Spleen (tissue), 11 donors: ENCODE data around the gene PDE4D. TPM values are rescaled to one million over a fixed set of nuclear protein-coding genes. Genes with fewer than 3 reads are reported as not detected.

ENCODE experiments used
- DNase-seq: peaks from one replicate; pipeline ENCODE4 v3.0.0-alpha.2; 2020
- H3K27ac ChIP-seq, 8 donors: fragments of 200-600 bp; sonication (generic) in 7 of 8; 1 replicate in 4 of 8; 2 replicates in 4 of 8; pipeline versions ENCODE4 v1.5.0 to v1.8.0; 2016 to 2021; ENCODE audit warnings: inconsistent platforms in 4 of 8, mild to moderate bottlenecking in 4 of 8, moderate library complexity in 1 of 8
- H3K27me3 ChIP-seq, 7 donors: fragments of 200-600 bp; sonication (generic) in 6 of 7; replicated peaks in 1 of 7; 1 replicate in 4 of 7; 2 replicates in 3 of 7; pipeline versions ENCODE4 v1.5.0 to v1.8.0; 2016 to 2021; ENCODE audit warnings: inconsistent platforms in 3 of 7, mild to moderate bottlenecking in 1 of 7
- H3K36me3 ChIP-seq, 6 donors: fragments of 200-600 bp; sonication (generic) in 5 of 6; 1 replicate in 4 of 6; 2 replicates in 2 of 6; pipeline versions ENCODE4 v1.5.0 to v1.8.0; 2016 to 2021; ENCODE audit warnings: inconsistent platforms in 2 of 6
- H3K4me1 ChIP-seq, 6 donors: fragments of 200-600 bp; sonication (generic) in 5 of 6; 1 replicate in 3 of 6; 2 replicates in 3 of 6; pipeline versions ENCODE4 v1.5.0 to v1.8.0; 2016 to 2021; ENCODE audit warnings: inconsistent platforms in 3 of 6
- H3K4me3 ChIP-seq, 8 donors: fragments of 200-600 bp; sonication (generic) in 7 of 8; 1 replicate in 4 of 8; 2 replicates in 4 of 8; pipeline versions ENCODE4 v1.5.0 to v1.8.0; 2016 to 2021; ENCODE audit warnings: inconsistent platforms in 4 of 8, mild to moderate bottlenecking in 4 of 8, moderate library complexity in 2 of 8
- H3K9me3 ChIP-seq, 8 donors: fragments of 200-600 bp; sonication (generic) in 7 of 8; 1 replicate in 4 of 8; 2 replicates in 4 of 8; pipeline versions ENCODE4 v1.5.0 to v1.8.0; 2016 to 2021; ENCODE audit warnings: inconsistent platforms in 4 of 8
- POLR2A ChIP-seq, 3 donors: fragments of 450-650 bp; IDR thresholded peaks; one replicate each; pipeline ENCODE4 v1.5.1; 2017; ENCODE audit warnings: antibody characterized with exemption in 3 of 3, mild to moderate bottlenecking in 1 of 3
- POLR2AphosphoS5 ChIP-seq, 3 donors: sonication (generic); formaldehyde crosslinking; IDR thresholded peaks; one replicate each; pipeline ENCODE4 v1.5.1; 2017; ENCODE audit warnings: antibody characterized with exemption in 3 of 3
- WGBS, 5 donors: extraction: QIAGEN DNeasy Blood & Tissue Kit in 3 of 5; methylation state at CpG; one replicate each; pipeline versions ENCODE4 v1.1.5 to v1.1.7; 2013 to 2018; 5-methylcytosine and 5-hydroxymethylcytosine counted together
- intact Hi-C: fragments of 100-400 bp; cut with DNase I; formaldehyde crosslinking; loops from one replicate; pipeline ENCODE4 v1.15.0; 2023; ENCODE audit warnings: low total_unique reads
- polyA plus RNA-seq, 3 donors: library from polyadenylated mRNA; stranded (reverse); fragments of 200-250 nt; gene quantifications; one replicate each; pipeline ENCODE4 v1.2.1, GENCODE V29; 2013
- total RNA-seq, 7 donors: library from RNA; depleted of rRNA in 3 of 7; stranded (reverse); fragments of >200 nt in 3 of 7; fragmentation: NEBNext Ultra II Directional in 4 of 7; extraction: Animal tissue kit (Norgen Biotek cat#: 25700) in 4 of 7; gene quantifications; one replicate each; pipeline versions ENCODE4 v1.1.0 to v1.2.1, GENCODE V29; 2016 to 2021
- TF ChIP-seq, protein P1 (sequence below), 11 experiments: fragments of 200-600 bp in 7 of 11; fragments of 450-650 bp in 4 of 11; sonication (generic) in 4 of 11; IDR thresholded peaks in 8 of 11; conservative IDR thresholded peaks in 3 of 11; 1 replicate in 7 of 11; 2 replicates in 4 of 11; pipeline versions ENCODE4 v1.4.0 to v1.8.0; 2016 to 2021; ENCODE audit warnings: antibody characterized with exemption in 11 of 11, inconsistent platforms in 4 of 11, mild to moderate bottlenecking in 1 of 11
- donor health status: healthy with polysubstance abuse.
- donor health status: DM: no; HTN: no; CAD: no; lungs with moderate emphysema.
- donor health status: DM: no; HTN: no; CAD: no.
- donor health status: Bipolar disorder and iron deficiency.
- donor health status: healthy.
- donor health status: DM: no; HTN: no; CAD: no.
- donor health status: DM: yes; HTN: yes; CAD: no.

Gene PDE4D
- total and polyA plus RNA-seq, 10 donors = 0.88 to 51.8 (median 18.2) TPM

DNA sequence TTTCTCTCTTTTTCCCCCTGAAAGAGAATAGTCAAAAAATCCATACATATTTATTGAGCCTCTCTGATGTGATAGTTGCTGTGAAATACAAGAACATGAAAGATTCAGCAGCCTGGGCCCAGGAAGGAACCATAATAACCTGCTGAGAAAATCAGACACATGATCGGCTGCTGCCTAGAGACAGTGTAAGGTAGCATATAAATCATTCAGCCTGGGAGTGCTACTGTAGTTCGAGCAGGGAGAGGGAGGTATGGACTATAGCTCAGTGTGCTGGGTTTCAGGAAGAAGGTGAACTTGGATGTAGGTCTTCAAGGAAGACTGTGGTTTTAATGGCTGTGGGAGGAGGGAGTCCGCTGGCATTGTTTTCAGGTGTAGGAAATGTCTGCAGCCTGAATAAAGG lies 841.6 kb downstream of the PDE4D start:
- no peak overlapping the region for H3K27ac ChIP-seq
- H3K4me3 ChIP-seq = no peak overlapping the region
- intact Hi-C loops = no loop called here
- no peaks in the 10 kb centered on the region for H3K4me1 ChIP-seq
- 74 to 87% (median 80%) methylated on average over 3 of the region's 3 CpGs for WGBS, 5 donors
- TF ChIP-seq, protein P1, sequence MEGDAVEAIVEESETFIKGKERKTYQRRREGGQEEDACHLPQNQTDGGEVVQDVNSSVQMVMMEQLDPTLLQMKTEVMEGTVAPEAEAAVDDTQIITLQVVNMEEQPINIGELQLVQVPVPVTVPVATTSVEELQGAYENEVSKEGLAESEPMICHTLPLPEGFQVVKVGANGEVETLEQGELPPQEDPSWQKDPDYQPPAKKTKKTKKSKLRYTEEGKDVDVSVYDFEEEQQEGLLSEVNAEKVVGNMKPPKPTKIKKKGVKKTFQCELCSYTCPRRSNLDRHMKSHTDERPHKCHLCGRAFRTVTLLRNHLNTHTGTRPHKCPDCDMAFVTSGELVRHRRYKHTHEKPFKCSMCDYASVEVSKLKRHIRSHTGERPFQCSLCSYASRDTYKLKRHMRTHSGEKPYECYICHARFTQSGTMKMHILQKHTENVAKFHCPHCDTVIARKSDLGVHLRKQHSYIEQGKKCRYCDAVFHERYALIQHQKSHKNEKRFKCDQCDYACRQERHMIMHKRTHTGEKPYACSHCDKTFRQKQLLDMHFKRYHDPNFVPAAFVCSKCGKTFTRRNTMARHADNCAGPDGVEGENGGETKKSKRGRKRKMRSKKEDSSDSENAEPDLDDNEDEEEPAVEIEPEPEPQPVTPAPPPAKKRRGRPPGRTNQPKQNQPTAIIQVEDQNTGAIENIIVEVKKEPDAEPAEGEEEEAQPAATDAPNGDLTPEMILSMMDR (IDR thresholded peaks at IDR 0.05 in 8 of 11, conservative IDR thresholded peaks at IDR 0.05 in 3 of 11) = no peak
- no peak for TF ChIP-seq POLR2AphosphoS5 (IDR thresholded peaks at IDR 0.05)
- no peak for TF ChIP-seq POLR2A (IDR thresholded peaks at IDR 0.05)
- no peaks in the 10 kb centered on the region for H3K9me3 ChIP-seq
- H3K36me3 ChIP-seq = no peaks in the 10 kb centered on the region
- no peak for DNase-seq
- H3K27me3 ChIP-seq = no peaks in the 10 kb centered on the region

DNA sequence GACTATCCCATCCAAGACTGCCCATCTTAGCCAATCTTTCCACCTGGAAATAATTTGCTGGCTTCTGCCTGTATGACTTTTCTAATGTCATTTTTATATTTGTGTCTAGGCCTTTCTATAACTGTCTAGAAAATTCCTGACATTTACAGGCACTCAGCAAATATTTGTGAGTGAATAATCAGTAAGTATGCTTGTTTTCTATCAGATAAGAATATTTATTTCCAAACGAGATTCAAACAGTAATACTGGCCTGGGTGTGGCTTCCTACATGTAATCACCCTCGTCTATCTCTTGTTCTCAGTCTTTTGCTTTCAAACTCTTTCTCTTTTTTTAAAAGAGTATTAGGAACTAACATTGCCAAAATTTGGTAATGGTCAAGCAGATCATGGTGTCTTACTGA lies 844.4 kb downstream of the PDE4D start:
- Histone ChIP-seq H3K36me3 (no peaks in the 10 kb centered on the region), H3K27ac (no peak overlapping the region), H3K27me3 (no peaks in the 10 kb centered on the region), H3K4me3 (no peak overlapping the region), H3K9me3 (no peaks in the 10 kb centered on the region), H3K4me1 (no peaks in the 10 kb centered on the region)
- TF ChIP-seq, protein P1 (IDR thresholded peaks at IDR 0.05 in 8 of 11, conservative IDR thresholded peaks at IDR 0.05 in 3 of 11) = no peak
- no peak for TF ChIP-seq POLR2AphosphoS5 (IDR thresholded peaks at IDR 0.05)
- no peak for DNase-seq
- 23 to 45% (median 33%) methylated on average over 2 of the region's 2 CpGs for WGBS, 5 donors
- intact Hi-C loops = no loop called here

DNA sequence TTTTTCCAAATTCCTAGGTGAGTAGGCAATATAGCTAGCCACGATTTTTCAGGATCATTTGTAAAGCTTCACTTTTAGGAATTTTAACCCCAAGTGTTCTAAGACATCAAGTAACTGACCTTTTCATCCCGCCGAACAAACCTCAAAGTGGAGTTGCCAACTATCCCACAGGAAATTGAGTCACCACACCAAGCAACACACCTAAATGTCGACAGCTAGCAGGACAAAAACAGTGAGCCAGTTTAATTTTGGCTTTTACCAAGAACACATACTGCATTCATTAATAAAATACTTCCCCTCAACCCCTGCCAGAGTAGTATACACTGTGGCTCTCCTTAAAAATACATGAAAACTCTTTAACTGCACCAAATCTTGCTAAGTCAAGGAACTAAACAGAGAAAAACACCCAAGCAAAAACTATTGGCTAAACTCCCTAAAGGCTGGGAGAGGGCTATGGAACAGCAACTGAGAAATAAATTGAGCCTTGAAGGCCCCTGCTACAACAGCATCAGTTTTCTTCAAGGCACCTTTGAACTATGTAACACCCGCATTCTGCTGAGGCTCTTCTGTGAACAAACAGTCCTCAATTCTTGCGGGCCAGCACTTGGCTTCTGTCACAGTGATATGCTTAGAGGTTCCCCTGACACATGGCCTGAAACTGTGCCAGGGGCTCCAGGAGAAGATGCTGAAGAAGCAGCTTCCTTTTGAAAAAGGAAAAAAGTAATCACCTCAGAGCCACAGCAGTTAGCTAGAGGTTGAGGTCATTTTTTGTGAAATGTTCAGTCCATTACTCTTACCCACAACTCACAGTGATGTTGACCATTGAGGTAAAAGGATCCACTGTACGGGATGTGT lies 851.1 kb downstream of the PDE4D start:
- no peak for DNase-seq
- no peaks in the 10 kb centered on the region for H3K36me3 ChIP-seq
- no peak overlapping the region for H3K4me3 ChIP-seq
- H3K4me1 ChIP-seq = peaks cover 9 to 55% (median 29%) of the 10 kb centered on the region in 6 donors
- H3K27me3 ChIP-seq = peaks cover 0 to 27% (median 19%) of the 10 kb centered on the region in 7 donors
- TF ChIP-seq, protein P1 (IDR thresholded peaks at IDR 0.05 in 8 of 11, conservative IDR thresholded peaks at IDR 0.05 in 3 of 11) = no peak
- TF ChIP-seq POLR2AphosphoS5 (IDR thresholded peaks at IDR 0.05) (no peak), POLR2A (IDR thresholded peaks at IDR 0.05) (no peak)
- H3K27ac ChIP-seq = peak overlapping the region in 2 of 8 donors; percentile 10 to 44
- 36 to 67% (median 49%) methylated on average over 7 of the region's 7 CpGs for WGBS, 5 donors
- H3K9me3 ChIP-seq = no peaks in the 10 kb centered on the region
- intact Hi-C loops = no loop called here

DNA sequence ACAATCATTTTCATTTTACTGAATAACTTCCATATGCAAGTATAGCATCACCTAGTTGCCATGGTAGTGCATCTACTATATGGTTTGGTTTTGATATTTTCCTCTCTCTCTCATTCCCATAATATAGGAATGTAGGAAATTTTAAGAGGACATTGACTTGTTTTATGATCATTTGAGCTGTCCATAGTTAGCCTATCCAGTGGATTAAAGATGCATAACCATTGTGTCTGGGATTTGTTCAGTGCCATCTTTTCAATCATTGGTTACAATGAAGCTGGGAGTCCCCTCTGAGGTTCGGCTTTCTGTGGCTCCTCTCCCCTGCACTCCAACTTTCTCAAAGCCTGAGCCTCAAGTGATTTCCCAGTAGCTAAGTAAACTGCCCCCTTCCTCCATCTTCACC lies 852.2 kb downstream of the PDE4D start:
- intact Hi-C loops = no loop called here
- Histone ChIP-seq H3K27me3 (peaks cover 0 to 34% (median 19%) of the 10 kb centered on the region in 7 donors), H3K27ac (peak overlapping the region in 1 of 8 donors; percentile 90), H3K4me1 (peaks cover 9 to 65% (median 33%) of the 10 kb centered on the region in 6 donors), H3K9me3 (no peaks in the 10 kb centered on the region), H3K36me3 (no peaks in the 10 kb centered on the region), H3K4me3 (no peak overlapping the region)
- TF ChIP-seq POLR2AphosphoS5 (IDR thresholded peaks at IDR 0.05) = no peak
- TF ChIP-seq, protein P1 (IDR thresholded peaks at IDR 0.05 in 8 of 11, conservative IDR thresholded peaks at IDR 0.05 in 3 of 11) = no peak
- TF ChIP-seq POLR2A (IDR thresholded peaks at IDR 0.05) = no peak
- WGBS, 5 donors = 68 to 100% (median 86%) methylated on average over 1 of the region's 1 CpG
- no peak for DNase-seq
